NCI-H1105 (cell line): ENCODE data around the gene AFAP1.

Experiments
- DNase-seq: peaks from one replicate; lab custom pipeline; 2025; lab: John Stamatoyannopoulos, UW

AFAP1 gene

DNA sequence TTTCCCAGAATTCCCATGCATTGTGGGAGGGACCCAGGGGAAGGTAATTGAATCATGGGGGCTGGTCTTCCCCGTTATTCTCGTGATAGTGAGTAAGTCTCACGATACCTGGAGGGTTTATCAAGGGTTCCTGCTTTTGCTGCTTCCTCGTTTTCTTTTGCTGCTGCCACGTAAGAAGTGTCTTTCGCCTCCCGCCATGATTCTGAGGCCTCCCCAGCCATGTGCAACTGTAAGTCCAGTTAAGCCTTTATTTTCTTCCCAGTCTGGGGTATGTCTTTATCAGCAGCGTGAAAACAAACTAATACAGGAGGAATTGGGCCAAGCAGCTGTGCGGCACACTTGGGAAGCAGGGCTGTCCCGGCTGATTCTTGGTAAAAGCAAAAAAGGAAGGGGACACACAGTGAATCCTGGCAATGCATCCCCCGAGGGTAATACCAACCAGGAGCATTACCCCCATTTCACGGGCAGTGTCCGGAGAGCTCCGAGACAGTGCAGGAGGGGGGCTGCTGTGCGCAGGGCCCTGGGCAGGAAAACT is 185.7 kb downstream of the AFAP1 start:
- no peak for DNase-seq

DNA sequence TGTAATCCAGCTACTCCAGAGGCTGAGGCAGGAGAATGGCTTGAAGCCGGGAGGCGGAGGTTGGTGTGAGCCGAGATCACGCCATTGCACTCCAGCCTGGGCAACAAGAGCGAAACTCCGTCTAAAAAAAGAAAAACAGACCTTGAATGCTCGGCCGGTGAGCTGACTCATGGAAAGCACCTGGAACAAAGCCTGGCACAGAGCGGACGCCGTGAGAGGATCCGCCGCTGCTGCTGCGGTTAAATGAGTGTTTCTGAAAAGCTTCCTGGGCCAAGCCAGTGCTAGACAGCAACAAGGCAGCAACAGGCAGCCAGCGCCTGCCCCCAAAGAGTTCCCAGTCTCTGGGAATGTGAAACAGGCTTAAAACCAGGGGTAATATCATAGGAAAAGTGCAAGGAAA is 186.4 kb downstream of the AFAP1 start:
- no peak for DNase-seq

DNA sequence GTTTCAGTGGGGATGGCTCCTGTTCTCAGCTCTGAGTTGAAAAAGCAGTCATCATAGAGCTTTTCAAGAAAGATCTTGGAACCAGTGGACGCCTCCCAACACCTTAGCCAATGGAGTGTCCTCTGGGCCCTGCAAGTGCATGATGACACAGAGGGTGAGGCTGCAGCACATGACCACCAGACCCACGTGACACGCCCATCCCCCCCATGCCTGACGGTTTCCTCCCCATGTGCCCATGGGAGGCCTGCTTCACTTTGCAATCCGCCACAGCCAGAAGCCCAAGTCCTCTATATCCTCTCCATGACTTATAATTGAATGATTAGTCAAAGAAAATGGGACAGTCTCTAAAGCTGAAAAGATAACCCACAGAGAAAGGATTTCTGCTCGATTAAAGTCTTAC is 187.0 kb downstream of the AFAP1 start:
- no peak for DNase-seq

DNA sequence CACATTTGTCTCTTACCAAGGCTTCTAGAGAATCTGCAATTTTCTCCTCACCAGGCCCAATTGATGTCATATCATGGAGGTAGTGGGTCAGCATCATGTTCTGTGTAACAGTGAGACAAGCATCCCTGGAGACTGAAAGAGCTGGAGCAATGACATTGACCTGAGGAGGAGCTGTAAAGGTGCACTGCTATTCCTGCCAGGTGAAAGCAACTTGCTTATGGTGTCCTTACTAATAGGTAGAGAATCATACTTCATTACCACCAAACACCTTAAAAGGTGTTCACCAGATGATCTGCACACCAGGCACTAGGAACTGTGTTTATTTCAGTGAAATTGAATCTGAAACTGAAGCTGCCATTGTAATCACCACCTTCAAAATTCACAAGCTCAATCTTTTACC is 188.7 kb downstream of the AFAP1 start:
- no peak for DNase-seq

DNA sequence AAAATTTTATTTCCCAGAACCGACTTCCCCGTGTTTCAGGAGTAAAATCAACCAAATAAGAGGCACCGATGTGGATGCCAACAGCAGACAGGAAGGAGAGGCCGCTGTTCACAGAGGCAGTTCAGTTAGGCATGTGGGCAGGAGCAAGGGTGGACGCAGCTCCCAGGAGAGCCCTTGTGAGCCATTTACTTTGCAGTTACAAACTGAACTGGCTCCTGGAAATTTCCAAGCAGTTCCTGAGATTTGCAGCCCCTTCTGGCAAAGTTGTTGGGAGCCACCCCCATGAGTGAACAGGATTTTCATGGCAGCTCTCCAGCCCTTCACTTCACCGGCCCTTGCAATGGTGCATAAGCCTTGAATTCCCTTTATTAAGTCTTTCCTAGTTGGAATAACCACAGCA is 189.1 kb downstream of the AFAP1 start:
- DNase-seq, result no peak

DNA sequence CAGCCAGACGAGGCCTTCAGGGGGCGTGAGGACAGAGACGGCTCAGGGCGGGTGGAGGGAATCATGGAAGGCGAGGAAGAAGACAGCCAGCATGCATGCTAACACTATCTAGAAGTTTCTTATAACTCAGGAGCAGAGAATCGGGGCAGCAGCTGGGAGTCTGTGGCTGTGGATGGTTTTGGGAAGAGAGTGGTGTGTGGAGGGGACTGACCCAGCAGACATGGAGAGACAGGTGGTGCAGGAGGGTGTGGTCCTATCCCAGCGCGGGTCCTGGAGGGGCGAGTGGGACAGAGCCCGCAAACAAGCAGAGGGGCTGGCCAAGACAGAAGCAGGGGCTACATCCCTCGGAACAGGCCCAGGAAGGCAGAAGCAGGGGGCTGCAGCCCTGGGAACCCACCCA is 192.1 kb downstream of the AFAP1 start:
- no peak for DNase-seq

DNA sequence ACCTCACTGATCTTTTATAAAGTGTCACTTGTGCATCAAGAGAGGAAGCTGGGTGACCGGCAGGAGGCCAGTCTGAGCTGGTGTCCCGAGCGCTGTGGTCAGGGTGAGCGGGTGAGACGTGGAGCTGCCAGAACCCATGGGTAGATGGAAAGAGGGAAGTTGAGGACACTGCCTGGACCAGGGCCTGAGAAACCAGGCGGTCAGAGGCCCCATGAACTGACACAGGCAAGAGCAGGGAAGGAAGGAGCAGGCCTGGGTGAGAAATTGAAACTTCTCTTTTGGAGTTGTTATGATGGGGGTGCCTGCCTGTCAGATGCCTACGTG is 192.6 kb downstream of the AFAP1 start:
- no peak for DNase-seq

DNA sequence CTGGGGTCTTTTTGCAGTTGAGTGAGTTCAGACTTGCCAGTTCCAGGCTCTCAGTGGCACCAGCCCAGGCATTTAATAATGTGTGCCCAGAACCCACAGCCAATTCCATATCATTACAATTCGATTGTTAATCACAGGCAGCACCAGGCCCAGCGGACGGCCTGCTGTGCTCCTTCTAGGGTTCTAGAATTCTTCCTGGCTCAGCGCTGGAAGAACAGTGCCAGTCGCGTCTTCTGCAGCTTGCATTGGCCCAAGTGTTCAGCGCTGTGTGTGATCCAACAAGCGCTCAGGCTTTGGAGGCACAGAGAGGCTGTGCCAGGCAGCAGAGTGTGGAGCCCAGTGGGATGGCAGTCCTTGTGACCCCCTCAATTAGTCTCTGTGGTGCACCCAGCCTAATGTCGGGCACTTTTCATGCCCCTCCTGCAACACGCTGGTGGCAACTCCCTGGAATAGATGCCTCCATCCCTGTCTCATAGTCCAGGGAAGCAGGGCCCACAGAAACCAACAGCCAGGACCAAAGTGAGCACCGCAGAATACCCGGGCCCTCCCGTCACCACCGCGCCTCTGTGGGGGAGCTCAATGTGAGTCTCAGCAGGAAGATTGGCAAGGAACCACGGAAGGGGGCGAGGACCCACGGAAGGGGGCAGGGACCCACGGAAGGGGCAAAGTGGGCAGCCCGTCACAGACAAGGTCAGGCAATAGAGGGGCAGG is 193.2 kb downstream of the AFAP1 start:
- DNase-seq, result no peak

DNA sequence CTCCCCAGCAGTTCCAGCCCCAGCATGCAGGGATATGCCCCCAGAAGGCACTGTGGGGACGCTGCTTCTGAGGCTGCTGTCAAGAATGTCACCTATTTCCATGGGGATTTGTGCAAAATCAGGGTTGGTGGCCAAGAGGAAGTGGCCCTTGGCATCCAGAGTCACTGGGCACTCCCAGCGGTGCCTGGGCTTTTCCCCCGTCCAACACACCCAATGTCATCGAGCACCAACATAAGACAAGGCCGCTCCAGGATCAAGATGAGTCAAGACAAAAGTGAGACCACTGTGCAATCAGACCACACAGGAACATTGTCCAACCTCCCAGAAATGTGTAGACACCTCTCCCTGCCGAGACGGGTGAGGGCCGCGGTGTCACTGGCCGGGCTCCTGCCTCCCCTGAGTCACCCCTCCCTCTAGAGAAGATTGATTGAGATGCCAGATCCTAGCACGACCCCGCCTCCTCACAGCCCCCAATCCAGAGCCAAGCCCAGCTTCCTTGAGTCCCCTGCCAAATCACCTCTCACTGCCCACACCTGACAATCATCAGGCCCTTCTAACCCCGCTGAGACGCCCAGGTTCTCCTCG is 194.3 kb downstream of the AFAP1 start:
- DNase-seq, result no peak

DNA sequence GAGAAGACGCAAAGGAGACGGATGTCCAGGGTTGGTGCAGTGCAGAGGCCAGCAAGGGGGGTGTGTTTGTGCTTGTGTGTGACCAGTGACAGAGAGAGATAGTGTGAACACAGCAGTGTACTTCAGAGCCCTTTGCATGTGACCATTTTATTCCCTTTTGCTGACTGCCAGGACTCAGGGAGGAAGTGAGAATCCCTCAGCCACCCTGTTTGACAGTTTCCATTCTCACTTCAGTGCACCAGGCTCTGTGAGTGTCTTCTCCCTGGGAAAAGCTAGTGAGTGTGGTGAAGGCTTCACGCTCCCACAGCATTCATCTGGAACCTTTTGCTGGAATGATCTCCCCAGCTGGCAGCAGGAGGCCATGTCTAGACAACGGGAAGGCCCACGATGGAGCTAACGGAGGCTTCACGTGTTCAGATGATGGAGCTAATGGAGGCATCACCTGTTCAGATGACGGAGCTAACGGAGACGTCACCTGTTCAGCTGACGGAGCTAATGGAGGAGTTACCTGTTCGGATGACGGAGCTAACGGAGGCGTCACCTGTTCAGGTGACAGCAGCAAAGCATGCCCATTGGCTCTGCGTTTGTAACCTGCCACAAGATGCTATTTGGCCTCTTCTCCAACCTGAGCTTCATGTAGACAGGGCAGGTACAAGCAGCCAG is 195.4 kb downstream of the AFAP1 start:
- no peak for DNase-seq

DNA sequence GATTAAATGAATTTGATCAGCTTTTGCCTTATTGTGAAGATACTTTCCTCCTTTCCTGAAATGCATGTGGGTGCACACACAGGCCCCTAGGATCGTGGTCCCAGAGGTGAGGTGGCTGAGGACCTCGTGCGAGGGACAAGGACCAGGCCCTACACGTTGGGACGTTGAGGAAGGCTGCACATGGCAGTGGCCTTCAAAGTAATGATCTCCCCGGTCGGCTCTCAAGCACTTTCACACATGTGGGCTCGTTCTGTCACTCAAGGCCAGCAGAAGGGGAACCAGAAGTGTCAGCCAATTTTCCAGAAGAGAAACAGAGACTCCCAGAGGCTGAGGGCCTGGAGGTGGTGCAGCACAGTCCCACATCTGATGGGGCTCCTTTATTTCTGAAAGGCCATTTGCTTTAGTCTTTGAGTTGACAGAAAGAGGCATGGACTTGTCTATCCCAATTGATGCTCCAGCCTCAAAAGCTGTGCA is 196.8 kb downstream of the AFAP1 start:
- DNase-seq, result no peak

DNA sequence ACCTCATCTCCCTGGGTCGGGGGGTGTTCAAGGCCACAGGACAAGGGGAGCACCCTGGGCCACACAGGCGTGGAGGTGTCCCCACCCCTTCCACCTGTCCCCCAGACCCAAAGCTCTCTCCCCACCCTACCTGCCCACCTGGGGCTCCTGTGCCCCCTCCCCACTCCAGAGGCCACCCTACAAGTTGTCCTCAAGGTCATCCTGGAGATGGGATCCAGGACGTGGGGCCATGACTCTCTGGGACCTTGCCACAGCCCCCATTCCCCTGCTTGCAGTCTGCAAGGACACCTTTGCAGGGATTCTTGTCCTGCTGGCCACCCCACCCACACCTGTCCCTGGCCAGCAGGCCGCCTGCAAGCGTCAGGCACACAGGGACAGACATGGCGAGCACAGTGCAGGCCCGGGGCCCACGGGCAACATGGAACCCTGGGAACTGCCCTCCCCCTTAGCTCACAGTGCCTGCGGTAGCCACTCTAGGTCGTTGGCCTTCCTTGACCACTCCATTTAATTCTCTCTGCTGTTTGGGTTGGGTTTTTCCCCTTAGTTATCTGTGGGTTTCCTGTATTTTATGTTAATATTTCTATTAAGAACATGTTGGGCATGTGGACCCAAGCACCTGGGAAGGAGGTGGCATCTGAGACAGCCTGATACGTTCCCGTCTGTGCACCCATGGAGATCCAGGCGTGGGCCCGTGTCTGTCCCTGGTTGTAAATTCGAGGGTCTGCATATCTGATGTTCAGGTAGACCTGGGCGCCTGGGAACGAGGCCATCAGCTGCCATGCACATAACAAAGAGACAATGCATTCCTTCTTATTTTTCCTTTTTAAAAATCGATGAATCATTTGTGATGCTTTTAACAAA is 197.5 kb downstream of the AFAP1 start:
- DNase-seq, result no peak

DNA sequence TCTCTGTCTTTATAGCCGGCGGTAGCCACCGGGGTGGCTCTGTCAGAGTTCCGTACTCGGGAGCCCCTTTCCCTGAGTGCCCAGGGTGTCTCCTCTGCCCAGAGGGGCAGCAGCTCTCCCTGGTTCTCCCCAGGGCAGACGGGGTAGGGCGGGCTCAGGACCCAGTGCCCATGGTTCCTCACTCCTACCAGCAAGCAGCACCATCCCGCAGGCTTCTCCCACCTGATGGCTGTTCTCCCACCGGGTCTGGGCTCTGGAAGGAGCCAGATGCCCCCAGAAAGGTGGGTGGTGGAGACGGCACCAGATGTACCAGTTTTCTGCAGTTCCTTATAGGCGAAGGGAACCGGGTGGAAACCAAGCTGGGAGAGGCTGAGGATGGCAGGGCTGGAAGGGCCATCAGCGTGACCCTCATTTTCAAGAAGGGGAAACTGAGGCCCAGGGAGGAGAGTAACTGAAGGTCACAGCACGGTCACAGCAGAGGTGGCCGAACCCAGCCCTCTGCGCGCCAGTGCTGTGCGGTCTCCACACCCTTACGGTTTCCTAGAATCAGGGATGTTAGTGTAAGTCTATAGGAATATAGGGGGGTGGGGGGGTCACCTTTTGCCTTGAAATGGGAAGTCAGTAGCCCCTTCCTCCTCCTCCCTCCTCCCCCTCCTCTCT is 198.7 kb downstream of the AFAP1 start:
- no peak for DNase-seq

DNA sequence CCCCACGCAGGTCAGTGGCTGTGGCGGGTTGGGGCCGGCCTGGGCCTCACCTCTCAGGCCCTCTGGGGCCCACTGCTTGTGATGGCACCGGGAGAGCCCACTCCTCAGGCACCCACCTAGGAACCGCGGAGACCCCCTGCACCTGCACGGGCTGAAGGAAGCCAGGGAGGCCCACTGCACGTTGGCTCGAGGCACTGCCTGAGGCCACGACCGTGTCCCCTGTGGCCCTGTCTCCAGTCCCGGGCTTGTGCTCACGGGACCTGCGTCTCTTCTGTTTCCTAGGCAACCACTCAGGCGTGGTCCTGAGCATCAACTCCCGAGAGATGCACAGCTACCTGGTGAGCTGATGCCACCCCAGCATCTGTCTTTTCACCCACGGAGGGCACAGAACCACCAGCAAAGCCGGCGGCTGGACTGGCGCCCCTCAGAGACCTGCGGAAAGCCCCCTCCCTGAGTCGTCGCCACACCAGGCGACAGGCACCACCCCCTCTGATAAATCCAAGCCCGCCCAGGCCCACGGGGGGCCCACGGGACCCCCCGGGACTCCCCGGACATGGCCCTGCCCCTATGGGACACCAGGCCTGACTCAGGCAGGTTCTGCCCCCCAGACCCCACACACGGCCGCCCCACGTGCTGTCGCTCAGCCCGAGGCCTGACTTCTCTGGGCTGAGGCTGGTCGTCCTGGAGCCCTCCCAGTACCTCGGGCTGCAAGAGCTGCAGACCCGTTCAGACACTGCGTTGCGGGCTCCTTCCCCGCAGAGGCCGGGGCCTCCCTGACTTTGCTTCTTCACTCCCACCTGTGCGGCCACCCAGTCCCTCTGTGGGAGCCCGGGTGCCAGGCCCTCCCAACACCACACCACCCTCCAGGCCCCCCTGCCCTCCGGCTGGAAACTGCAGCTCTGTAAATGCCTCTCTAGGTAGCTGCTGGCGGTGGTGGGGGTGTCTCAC is 199.5 kb downstream of the AFAP1 start:
- DNase-seq, result no peak

DNA sequence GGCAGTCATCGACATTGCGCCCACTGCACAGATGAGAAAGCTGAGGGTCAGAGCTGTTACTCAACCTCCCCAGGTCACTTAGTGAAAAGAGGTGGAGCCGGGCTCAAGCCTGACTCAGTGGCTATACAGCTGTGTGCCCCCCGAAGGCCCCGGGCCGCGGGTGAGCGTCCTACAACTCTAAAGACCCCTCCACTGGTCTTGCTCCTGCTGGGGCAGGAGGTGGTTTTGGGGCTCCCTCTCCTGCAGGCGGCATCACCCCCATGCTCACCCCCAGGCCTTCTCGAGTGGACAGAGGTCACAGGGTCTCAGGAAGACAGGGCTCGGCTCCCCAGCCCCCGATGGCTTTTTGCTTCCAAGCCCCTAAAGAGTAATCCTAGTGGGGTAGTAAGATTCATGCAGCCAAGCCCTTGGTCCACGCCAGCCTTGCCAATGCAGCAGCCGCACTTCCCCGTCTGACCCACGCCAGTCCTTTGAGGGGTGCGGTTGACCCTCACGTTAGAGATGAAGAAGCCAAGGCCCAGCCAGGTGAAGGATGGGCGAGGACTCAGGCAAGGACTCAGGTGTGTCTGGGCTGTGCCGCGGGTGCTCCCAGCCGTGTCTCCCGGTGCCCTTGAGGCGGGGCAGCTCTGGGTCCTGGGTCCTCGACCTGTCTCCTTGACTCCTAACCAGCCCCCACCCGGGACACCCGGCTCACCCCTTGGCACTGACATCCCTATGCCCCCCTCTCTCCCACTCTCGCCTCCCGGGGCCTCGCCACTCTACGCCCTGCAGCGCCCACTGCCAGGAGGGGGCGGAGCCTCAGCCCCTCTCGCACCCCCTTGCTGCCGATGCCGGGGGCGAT is 200.4 kb downstream of the AFAP1 start:
- no peak for DNase-seq

DNA sequence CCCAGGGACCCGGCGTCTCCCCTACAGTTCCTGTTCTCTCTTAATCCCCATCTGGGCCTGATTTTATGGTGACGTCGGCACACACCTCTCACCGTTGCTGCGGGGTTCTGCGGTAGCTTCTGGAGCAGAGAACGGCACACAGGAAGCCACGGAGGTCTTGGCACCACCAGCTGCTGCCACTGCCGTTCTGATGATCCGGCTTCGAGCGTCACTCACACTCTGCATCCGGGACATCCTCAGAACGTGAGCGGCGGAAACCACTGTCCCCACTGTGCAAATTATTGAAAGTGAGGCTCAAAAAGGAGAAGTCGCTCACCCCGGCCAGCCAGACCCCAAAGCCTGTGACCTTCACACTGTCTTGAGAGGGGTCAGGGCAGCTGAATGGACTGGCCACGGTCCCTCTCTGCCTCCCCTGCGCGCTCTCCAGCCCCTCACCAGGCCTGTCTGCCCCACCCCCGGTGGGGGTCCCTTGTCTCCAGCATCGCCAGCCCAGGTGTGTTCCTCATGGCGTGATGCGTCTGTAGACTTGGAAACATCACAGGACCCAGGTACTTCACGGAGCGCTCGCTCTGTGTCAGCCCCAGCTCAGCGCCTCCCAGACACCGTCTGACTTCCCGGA is 201.1 kb downstream of the AFAP1 start:
- DNase-seq, result no peak

DNA sequence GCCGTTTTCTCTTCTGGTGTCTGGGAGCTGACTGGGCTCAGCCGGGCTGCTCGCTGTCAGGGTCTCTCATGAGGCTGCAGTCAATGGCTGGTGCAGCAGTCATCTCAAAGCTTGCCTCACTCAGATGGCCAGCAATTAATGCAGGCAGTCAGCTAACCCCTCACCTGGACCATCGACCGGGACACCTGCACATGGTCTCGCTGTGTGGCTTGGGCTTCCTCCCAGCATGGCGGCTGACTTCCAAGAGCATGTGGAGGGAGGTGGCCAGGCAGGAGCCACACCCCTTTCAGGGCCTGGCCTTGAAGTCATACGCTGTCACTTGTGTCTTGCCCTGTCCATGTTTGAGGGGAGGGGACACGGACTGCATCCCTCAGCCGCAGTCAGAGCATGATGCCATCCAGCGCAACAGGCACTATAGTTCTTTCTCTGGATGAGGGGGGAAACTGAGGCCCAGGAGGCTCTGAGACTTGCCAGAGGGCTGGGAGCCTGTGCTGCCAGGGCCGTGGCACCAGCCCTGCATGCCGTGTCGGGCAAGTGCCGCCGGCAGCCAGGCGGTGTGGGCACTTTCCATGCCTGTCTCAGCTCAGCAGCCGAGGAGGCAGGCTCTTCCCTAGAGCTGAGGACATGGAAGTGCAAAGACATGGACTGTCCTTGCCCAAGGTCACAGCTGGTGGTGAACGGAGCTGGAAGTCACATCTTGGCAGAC is 201.8 kb downstream of the AFAP1 start:
- no peak for DNase-seq

DNA sequence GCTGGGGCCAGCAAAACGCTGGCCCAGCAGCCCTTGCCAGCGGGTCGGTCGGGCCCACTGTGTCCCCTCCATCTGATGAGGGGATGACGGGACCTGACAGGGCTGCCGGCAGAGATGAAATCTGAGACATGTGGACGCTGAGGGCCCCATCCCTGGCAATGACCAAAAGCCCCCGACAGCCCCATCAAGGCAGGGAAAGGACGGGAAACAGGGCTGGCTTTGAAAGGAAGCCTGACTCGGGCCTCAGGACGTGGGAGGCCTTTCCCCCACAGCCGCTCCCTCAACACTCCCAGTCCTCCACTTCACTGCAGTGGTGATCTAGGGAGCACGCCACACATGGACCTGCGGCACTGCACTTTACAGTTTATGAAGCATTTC is 202.4 kb downstream of the AFAP1 start:
- no peak for DNase-seq
